ENCODE measurements around the gene NDUFA12.

The NDUFA12 gene

DNA sequence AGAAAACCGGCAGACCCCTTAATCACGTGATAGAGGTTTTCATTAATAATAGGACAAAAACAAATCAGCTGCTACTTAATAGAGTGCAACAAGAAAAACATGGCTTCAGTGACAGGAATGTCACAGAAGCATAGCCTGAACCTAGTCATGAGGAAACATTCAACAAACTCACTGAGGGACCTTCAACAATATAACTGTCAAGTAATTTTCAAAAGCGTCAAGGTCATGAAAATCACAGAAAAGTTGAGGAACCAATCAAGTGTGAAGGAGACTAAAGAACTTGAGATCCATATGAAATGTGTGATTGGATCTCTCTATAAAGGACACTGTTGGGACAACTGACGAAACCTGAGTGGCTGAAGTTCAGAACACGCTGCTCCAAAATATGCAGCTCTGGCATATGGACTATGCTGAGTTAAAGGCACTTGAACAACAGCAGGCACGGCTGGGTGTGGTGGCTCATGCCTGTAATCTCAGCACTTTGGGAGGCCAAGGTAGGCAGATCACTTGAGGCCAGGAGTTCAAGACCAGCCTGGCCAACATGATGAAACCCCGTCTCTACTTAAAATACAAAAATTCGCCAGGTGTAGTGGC is 16.3 kb downstream of the NDUFA12 start:
- TF ChIP-seq TEAD4 (IDR thresholded peaks at IDR 0.05) (no peak), CEBPB (IDR thresholded peaks at IDR 0.05) (no peak), TCF12 (IDR thresholded peaks at IDR 0.05; ENCODE audit: low read depth) (no peak), CREB1 (IDR thresholded peaks at IDR 0.05; ENCODE audit: low read depth) (no peak), NFIC (IDR thresholded peaks at IDR 0.05) (no peak), ZBTB7A (IDR thresholded peaks at IDR 0.05; ENCODE audit: low read depth) (no peak), EP300 (IDR thresholded peaks at IDR 0.05; ENCODE audit: borderline replicate concordance) (no peak), RAD21 (IDR thresholded peaks at IDR 0.05; ENCODE audit: low read depth) (no peak), EGR1 (IDR thresholded peaks at IDR 0.05) (no peak), YY1 (IDR thresholded peaks at IDR 0.05; ENCODE audit: low read depth) (no peak), TAF1 (IDR thresholded peaks at IDR 0.05; ENCODE audit: low read depth) (no peak), FOXM1 (IDR thresholded peaks at IDR 0.05; ENCODE audit: borderline replicate concordance, low read depth) (no peak)
- TF ChIP-seq, protein P1, sequence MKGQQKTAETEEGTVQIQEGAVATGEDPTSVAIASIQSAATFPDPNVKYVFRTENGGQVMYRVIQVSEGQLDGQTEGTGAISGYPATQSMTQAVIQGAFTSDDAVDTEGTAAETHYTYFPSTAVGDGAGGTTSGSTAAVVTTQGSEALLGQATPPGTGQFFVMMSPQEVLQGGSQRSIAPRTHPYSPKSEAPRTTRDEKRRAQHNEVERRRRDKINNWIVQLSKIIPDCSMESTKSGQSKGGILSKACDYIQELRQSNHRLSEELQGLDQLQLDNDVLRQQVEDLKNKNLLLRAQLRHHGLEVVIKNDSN (IDR thresholded peaks at IDR 0.05): no peak
- TF ChIP-seq, protein P2, sequence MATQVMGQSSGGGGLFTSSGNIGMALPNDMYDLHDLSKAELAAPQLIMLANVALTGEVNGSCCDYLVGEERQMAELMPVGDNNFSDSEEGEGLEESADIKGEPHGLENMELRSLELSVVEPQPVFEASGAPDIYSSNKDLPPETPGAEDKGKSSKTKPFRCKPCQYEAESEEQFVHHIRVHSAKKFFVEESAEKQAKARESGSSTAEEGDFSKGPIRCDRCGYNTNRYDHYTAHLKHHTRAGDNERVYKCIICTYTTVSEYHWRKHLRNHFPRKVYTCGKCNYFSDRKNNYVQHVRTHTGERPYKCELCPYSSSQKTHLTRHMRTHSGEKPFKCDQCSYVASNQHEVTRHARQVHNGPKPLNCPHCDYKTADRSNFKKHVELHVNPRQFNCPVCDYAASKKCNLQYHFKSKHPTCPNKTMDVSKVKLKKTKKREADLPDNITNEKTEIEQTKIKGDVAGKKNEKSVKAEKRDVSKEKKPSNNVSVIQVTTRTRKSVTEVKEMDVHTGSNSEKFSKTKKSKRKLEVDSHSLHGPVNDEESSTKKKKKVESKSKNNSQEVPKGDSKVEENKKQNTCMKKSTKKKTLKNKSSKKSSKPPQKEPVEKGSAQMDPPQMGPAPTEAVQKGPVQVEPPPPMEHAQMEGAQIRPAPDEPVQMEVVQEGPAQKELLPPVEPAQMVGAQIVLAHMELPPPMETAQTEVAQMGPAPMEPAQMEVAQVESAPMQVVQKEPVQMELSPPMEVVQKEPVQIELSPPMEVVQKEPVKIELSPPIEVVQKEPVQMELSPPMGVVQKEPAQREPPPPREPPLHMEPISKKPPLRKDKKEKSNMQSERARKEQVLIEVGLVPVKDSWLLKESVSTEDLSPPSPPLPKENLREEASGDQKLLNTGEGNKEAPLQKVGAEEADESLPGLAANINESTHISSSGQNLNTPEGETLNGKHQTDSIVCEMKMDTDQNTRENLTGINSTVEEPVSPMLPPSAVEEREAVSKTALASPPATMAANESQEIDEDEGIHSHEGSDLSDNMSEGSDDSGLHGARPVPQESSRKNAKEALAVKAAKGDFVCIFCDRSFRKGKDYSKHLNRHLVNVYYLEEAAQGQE (IDR thresholded peaks at IDR 0.05; ENCODE audit: low read depth): no peak
- TF ChIP-seq, protein P3, sequence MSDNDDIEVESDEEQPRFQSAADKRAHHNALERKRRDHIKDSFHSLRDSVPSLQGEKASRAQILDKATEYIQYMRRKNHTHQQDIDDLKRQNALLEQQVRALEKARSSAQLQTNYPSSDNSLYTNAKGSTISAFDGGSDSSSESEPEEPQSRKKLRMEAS (IDR thresholded peaks at IDR 0.05): no peak

DNA sequence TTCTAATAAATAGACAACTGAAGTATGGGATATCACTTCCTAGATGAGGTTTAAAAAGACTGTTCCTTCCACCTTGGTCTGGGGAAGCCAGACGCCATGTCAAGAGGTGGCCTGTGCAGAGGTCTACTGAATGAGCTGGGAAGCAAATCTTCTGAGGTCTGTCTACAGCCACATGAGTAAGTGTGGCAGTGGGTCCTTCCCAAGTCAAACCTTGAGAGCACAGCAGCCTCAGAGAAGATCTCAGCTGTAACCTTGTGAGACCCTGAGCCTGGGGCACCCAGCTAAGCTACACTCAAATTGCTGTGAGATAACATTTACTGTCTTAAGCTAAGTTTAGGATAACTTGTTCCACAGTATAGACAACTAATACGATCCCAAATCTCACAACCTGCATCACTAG is 20.2 kb downstream of the NDUFA12 start:
- TF ChIP-seq TAF1 (IDR thresholded peaks at IDR 0.05; ENCODE audit: low read depth) (no peak), ZBTB7A (IDR thresholded peaks at IDR 0.05; ENCODE audit: low read depth) (no peak), FOXM1 (IDR thresholded peaks at IDR 0.05; ENCODE audit: borderline replicate concordance, low read depth) (no peak), EGR1 (IDR thresholded peaks at IDR 0.05) (no peak), YY1 (IDR thresholded peaks at IDR 0.05; ENCODE audit: low read depth) (no peak), RAD21 (IDR thresholded peaks at IDR 0.05; ENCODE audit: low read depth) (no peak), TCF12 (IDR thresholded peaks at IDR 0.05; ENCODE audit: low read depth) (no peak), CEBPB (IDR thresholded peaks at IDR 0.05) (no peak), EP300 (IDR thresholded peaks at IDR 0.05; ENCODE audit: borderline replicate concordance) (no peak), NFIC (IDR thresholded peaks at IDR 0.05) (no peak), TEAD4 (IDR thresholded peaks at IDR 0.05) (no peak), CREB1 (IDR thresholded peaks at IDR 0.05; ENCODE audit: low read depth) (no peak)
- TF ChIP-seq, protein P2 (IDR thresholded peaks at IDR 0.05; ENCODE audit: low read depth): no peak
- TF ChIP-seq, protein P3 (IDR thresholded peaks at IDR 0.05): no peak
- TF ChIP-seq, protein P1 (IDR thresholded peaks at IDR 0.05): no peak

DNA sequence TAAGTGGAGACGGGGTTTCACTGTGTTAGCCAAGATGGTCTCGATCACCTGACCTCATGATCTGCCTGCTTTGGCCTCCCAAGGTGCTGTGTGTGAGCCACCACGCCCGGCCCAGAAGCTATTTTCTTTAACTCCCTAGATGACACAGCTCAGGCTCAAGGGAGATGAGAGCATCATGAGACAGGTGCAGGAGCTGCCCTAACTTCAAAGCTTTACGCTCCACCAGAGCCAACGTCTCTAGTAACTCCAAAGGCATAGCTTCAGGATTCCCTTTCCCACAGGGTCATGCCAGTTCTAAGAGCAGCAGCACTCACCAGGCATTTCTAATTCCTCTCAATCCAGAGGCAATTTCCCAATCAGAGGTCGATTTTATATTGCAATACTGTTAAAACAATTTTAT is 21.0 kb downstream of the NDUFA12 start:
- TF ChIP-seq, protein P1 (IDR thresholded peaks at IDR 0.05): no peak
- no peak for TF ChIP-seq RAD21 (IDR thresholded peaks at IDR 0.05; ENCODE audit: low read depth)
- no peak for TF ChIP-seq EP300 (IDR thresholded peaks at IDR 0.05; ENCODE audit: borderline replicate concordance)
- no peak for TF ChIP-seq FOXM1 (IDR thresholded peaks at IDR 0.05; ENCODE audit: borderline replicate concordance, low read depth)
- no peak for TF ChIP-seq TAF1 (IDR thresholded peaks at IDR 0.05; ENCODE audit: low read depth)
- TF ChIP-seq ZBTB7A (IDR thresholded peaks at IDR 0.05; ENCODE audit: low read depth): no peak
- TF ChIP-seq EGR1 (IDR thresholded peaks at IDR 0.05): no peak
- TF ChIP-seq, protein P2 (IDR thresholded peaks at IDR 0.05; ENCODE audit: low read depth): no peak
- TF ChIP-seq TEAD4 (IDR thresholded peaks at IDR 0.05): no peak
- TF ChIP-seq, protein P3 (IDR thresholded peaks at IDR 0.05): no peak
- TF ChIP-seq YY1 (IDR thresholded peaks at IDR 0.05; ENCODE audit: low read depth): no peak
- TF ChIP-seq CREB1 (IDR thresholded peaks at IDR 0.05; ENCODE audit: low read depth): no peak
- no peak for TF ChIP-seq TCF12 (IDR thresholded peaks at IDR 0.05; ENCODE audit: low read depth)

Measured in Ishikawa (cell line).